ENCODE results near the gene SNX1. TPM values are rescaled to one million over a fixed set of nuclear protein-coding genes. Genes with fewer than 3 reads are reported as not detected.

The SNX1 gene
- total and polyA plus RNA-seq, 2 of the 8 experiments (the other 6 are each of a cell fraction or from before 2014, with no cell fraction given) = 27.9 to 59.8 TPM

- Histone ChIP-seq H3K14ac (ENCODE audit: insufficient read length) (no peak overlapping the region), H3K4ac (replicated peaks; ENCODE audit: insufficient read length, low read depth, low read length) (no peak overlapping the region), H4K91ac (replicated peaks; ENCODE audit: insufficient read length, low read length) (no peak overlapping the region), H3K27ac (ENCODE audit: low read depth, low read length) (no peak overlapping the region), H3K4me2 (ENCODE audit: insufficient read depth in 1 of 2, low read depth in 2 of 2, low read length in 2 of 2) (no peak overlapping the region), H3K27me3 (replicated peaks in 1 of 4; ENCODE audit: control insufficient read depth in 3 of 4, extremely low read depth in 1 of 4, insufficient read depth in 3 of 4, low read length in 3 of 4) (no peaks in the 10 kb centered on the region), H4K8ac (ENCODE audit: extremely low read depth, insufficient read depth, low read length) (no peak overlapping the region), H2BK20ac (ENCODE audit: low read length) (no peak overlapping the region), H2AK5ac (ENCODE audit: low read depth, low read length) (no peak overlapping the region), H4K20me1 (replicated peaks in 1 of 2; ENCODE audit: control insufficient read depth in 1 of 2, insufficient read depth in 2 of 2, low read length in 2 of 2) (no peaks in the 10 kb centered on the region), H2BK15ac (ENCODE audit: low read length) (no peak overlapping the region), H3K4me3 (ENCODE audit: extremely low read depth in 1 of 4, insufficient read depth in 2 of 4, low read depth in 3 of 4, low read length in 4 of 4) (no peak overlapping the region), H2BK120ac (replicated peaks; ENCODE audit: low read depth, low read length) (no peak overlapping the region), H3K56ac (replicated peaks; ENCODE audit: insufficient read length, low read depth, low read length) (no peak overlapping the region), H4K5ac (ENCODE audit: insufficient read length, low read depth, low read length) (no peak overlapping the region), H3K23ac (ENCODE audit: insufficient read length) (no peak overlapping the region), H3K18ac (ENCODE audit: extremely low read depth, low read length) (no peak overlapping the region), H2BK5ac (ENCODE audit: low read depth, low read length) (no peak overlapping the region), H3K23me2 (ENCODE audit: low read depth, low read length) (no peaks in the 10 kb centered on the region), H3K9ac (replicated peaks in 1 of 4; ENCODE audit: extremely low read depth in 1 of 4, low read depth in 3 of 4, low read length in 3 of 4) (no peak overlapping the region), H3K36me3 (ENCODE audit: control insufficient read depth in 2 of 4, insufficient read depth in 4 of 4, low read length in 3 of 4) (peaks cover 6 to 40% (median 13%) of the 10 kb centered on the region in 4 experiments; a peak in 7 of 8 replicates), H3K79me2 (ENCODE audit: control insufficient read depth in 1 of 2, insufficient read depth in 2 of 2, low read length in 2 of 2) (no peaks in the 10 kb centered on the region), H2BK12ac (ENCODE audit: low read depth, low read length) (no peak overlapping the region), H2AFZ (ENCODE audit: low read length) (no peak overlapping the region), H3K9me3 (ENCODE audit: insufficient read depth in 2 of 2, low read depth in 1 of 2, low read length in 1 of 2) (no peaks in the 10 kb centered on the region), H3K4me1 (replicated peaks in 1 of 4; ENCODE audit: control insufficient read depth in 3 of 4, insufficient read depth in 4 of 4, low read length in 3 of 4) (no peaks in the 10 kb centered on the region), H3K79me1 (ENCODE audit: low read depth, low read length) (no peaks in the 10 kb centered on the region; the same call in 1 of the 2 replicates)
- DNase-seq (ENCODE audit: low read depth in 1 of 2, low spot score in 2 of 2) (no peak), FAIRE-seq (no peak)
- TF ChIP-seq MAFK (IDR thresholded peaks at IDR 0.05; ENCODE audit: low read depth, low read length) = no peak
- TF ChIP-seq SIN3A (conservative IDR thresholded peaks at IDR 0.05 in 1 of 2, IDR thresholded peaks at IDR 0.05 in 1 of 2; ENCODE audit: low read depth in 1 of 2, low read length in 2 of 2) = no peak
- no peak for TF ChIP-seq RFX5 (IDR thresholded peaks at IDR 0.05; ENCODE audit: borderline replicate concordance, low read depth, low read length)
- no peak for TF ChIP-seq POU5F1 (IDR thresholded peaks at IDR 0.05; ENCODE audit: low read depth, low read length)
- no peak for TF ChIP-seq CHD2 (IDR thresholded peaks at IDR 0.05; ENCODE audit: low read length)
- TF ChIP-seq EZH2 (IDR thresholded peaks at IDR 0.05; ENCODE audit: low read depth, low read length, severe bottlenecking) = no peak
- no peak for TF ChIP-seq SP4 (IDR thresholded peaks at IDR 0.05; ENCODE audit: low read length)
- no peak for TF ChIP-seq RAD21 (IDR thresholded peaks at IDR 0.05 in 1 of 2, conservative IDR thresholded peaks at IDR 0.05 in 1 of 2; ENCODE audit: low read depth in 2 of 2, low read length in 2 of 2)
- 88% methylated on average over 4 of the region's 4 CpGs; no CpG with 5 or more reads in 1 of the 2 experiments for WGBS, 2 experiments (ENCODE audit: extremely low coverage in 1 of 2, insufficient coverage in 1 of 2, insufficient read length in 1 of 2, insufficient replicate concordance in 2 of 2, low coverage in 1 of 2, low lambda C conversion rate in 2 of 2, missing lambda C conversion rate in 1 of 2)
- ChIA-PET CTCF (ENCODE audit: partially characterized antibody) (interaction anchor here (1.1 to 2.3 kb wide), 3 partner anchors 10 to 31 kb away, joined by 3 to 9 read pairs (median 5); no protein-coding TSS in a partner anchor), POLR2A (ENCODE audit: partially characterized antibody) (interaction anchor here (0.9 to 1.4 kb wide), 2 partner anchors 17 to 32 kb away, joined by 3 read pairs; no protein-coding TSS in a partner anchor)
Observed at GRCh38 chr15:64121614-64122013, 25.8 kb downstream of the SNX1 start.

All from H1 (cell line).